Sciatic nerve (tissue), 2 donors: ENCODE data around the gene FYN. TPM values are rescaled to one million over a fixed set of nuclear protein-coding genes. Genes with fewer than 3 reads are reported as not detected.

ENCODE experiments used
- ATAC-seq: fragments of 200-7000 bp; cut with Tn5 transposase; one replicate; pipeline ENCODE4 v1.9.1; 2020; ENCODE audit warnings: mild to moderate bottlenecking, moderate library complexity
- DNase-seq: peaks from one replicate; pipeline ENCODE4 v3.0.0-alpha.2; 2020; ENCODE audit warnings: low spot score
- intact Hi-C: fragments of 100-400 bp; cut with DNase I; formaldehyde crosslinking; loops from one replicate; pipeline ENCODE4 v1.14.2; 2022
- total RNA-seq: library from RNA; stranded (reverse); fragmentation: NEBNext Ultra II Directional; extraction: Animal tissue kit (Norgen Biotek cat#: 25700); gene quantifications from one replicate; pipeline ENCODE4 v1.2.1, GENCODE V29; 2021
- donor health status: DM: no; HTN: no; CAD: no.
- donor health status: DM: no; HTN: no; CAD: no.

FYN gene
- total RNA-seq, 1 donor from 2014 or later = 173 TPM

DNA sequence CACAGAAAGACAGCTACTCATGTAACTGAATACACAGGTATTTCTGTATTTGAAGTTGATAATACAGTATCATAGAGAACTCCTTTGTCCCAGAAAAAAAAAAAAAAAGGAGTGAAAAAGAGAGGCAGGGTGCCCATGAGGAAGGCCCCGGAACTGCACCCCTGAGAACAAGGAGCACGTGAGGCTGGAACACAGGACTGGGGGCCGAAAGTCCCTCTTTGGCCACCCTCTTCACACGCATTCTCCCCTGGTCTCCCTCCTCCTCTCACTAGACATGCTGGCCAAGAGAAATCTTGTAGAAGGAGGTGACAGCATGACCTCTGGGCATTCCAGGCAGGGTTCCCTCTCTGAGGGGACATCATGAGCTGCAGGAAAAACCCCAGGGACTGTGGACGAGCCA, 204.8 kb downstream of the FYN start:
- ATAC-seq (no peak), DNase-seq (no peak)
- intact Hi-C loops = no loop called here

DNA sequence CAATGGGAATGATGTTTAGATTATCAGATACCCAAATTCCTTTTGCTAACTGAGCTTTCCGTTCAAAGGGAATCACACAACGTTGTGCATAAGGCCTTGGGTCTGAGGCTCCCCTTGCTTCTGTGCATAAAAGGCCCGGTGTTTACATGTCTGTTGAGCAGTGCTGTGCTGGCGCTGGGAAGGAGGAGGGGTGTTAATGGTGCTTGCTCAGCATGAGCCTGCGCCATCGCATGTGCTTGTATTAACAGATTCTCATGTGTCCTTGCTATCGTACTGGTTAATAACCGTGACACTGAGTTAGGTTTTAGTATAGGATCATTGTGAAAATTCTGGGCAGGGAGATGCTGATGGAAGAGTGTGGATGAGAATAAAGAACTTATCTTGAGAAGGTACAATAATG, 205.3 kb downstream of the FYN start:
- no peak for DNase-seq
- intact Hi-C loops = no loop called here
- ATAC-seq = no peak

DNA sequence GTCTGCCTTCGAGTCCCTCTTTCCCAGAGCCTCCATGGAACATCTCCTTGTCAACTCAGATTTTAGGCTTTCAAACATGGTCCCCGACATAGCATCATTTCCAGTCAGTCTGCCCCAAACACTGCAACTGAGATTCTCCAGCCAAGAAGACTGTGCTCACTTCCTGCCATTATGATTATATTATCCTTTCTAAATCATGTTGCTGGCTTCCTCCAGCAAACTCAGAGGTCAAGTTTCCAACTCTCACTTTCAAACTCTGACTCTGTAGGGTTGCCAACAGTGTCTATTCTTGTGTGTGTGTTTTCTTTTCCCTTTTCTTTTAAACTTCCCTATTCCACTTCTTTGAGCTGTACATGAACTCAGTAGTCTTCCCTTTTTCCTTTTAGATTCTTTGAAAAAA, 206.4 kb downstream of the FYN start:
- intact Hi-C loops = no loop called here
- no peak for DNase-seq
- peak; percentile 51 for ATAC-seq

DNA sequence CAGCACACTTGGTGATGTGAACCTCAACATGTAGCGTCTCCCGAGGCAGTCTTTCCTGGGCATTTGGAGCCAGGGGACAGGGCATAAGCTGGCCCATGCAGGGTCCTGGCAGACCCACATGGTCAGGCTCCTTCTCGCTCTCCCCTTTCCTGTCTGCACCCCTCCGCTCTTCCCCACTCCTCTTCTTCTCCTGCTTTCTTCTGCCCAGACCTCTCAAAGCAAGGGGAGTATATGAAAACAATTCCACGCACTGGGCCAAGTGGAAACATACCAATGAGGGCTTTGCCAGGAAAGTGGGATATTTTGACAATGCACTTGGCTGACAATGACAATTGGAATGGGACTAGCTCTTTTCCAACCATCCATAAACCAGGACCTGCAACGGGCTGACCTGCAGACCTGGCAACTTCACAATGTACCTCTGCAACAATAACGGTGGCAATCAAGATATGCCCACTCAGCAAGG, 208.7 kb downstream of the FYN start:
- intact Hi-C loops = no loop called here
- ATAC-seq (peak; percentile 9), DNase-seq (no peak)

DNA sequence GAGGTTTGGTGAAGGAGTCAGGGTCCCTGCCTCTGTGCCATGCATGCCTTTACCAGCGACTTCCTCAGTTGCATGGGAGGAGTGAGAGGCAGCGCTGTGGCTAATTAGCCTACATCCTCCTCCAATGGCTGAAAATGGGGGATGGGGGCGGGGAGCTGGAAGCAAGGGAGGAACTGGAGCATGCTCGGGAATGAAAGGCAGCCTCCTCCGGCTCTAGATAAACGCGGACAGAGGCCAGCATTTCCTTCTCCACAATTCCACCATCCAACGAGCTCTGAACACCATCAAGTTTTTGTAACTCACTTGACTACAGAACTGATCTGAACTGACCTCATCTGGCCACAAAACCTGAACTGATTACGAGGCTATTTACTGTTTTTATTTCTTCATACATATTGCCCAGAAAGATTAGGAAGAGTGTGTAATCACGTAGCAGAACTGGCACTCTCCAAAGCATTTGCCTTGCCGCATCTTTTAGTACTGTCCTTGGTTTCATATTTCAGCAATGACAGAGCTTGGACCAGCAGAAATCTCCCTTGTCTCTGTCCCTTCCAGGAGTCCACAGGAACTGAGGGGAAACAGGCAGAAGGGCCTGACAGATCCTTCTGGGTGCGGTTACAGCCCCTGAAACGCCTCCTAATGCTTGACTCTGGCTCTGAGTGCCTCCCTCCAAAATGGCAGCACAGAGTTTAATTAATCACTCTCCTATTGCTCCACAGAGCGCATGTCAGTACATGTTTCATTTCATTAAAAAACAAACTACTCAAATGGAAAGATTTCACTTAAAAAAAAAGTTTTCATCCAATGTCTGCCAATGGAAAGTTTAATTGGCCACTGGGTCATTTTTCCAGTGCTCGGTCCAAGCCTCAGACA, 209.3 kb downstream of the FYN start:
- peak; percentile 65 for ATAC-seq
- no peak for DNase-seq
- intact Hi-C loops = no loop called here

DNA sequence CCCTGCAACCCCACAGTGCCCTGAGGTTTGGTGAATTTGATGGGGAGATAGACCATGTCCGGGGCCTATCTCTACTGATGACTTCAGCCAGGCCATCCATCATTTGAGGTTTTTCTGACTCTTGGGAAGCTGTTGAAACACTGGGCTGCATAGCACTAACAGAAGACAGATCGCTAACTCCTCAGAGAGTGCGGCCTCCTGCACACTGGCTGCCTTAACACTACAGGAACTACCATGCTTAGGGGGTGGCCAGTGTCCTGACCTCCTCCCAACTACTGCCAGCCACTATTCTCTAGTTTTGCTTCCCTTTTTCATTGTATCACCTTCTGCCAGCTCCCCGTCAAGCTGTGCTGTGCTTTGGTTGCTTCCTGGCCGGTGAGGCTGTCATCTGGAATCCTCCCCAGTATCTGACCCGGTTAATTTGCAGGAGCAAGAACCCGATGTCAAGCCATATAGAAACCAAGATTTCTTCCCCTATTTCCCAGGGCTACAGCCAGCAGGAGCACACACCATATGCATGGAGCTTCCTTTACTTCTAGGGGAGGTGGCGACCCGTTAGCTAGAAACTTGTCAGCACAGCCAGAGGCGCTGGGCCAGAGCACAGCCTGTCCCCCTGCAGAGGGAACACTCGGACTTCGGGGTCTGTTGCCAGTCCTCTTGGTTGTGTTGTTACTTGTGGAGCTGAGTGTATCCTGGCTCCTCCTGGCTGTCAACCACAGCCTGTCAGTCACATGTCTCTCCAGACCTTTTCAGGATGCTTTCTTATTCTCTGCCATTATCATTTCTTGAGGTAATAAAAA, 210.3 kb downstream of the FYN start:
- intact Hi-C loops = no loop called here

DNA sequence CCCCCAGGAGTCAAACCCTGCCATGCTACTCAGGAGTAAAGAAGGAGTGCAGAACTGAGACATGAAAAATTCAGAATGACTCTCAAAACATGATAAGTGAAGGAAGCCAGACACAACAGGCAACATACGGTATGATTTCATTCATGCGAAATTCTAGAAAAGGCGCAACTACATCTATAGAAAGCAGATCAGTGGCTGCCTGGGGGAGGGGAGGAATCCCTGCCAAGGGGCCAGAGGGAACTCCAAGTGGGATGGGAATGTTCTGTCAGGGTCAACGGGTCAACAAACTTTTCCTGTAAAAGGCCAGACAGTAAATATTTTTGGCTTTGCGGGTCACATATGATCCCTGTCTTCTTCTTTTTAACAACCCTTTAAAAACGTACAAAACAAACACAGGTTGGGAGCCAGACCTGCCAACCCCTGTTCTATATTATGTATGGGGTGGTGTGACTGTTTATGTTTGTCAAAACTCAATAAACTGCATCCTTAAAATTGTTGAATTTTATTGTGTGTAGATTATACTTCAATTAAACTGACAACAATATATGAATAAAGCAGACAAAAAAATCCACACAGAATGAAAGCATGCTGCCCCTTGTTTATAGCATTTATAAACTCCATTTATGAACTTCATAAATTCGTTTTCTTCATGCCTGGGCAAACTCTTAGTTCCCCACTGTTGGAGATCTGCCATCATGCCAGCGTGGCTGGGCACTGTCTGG, 211.0 kb downstream of the FYN start:
- DNase-seq (no peak), ATAC-seq (no peak)
- intact Hi-C loops = no loop called here

More for the DNA sequence above, 210.3 kb downstream of the FYN start:
- peak; percentile 44 for ATAC-seq
- DNase-seq = no peak

DNA sequence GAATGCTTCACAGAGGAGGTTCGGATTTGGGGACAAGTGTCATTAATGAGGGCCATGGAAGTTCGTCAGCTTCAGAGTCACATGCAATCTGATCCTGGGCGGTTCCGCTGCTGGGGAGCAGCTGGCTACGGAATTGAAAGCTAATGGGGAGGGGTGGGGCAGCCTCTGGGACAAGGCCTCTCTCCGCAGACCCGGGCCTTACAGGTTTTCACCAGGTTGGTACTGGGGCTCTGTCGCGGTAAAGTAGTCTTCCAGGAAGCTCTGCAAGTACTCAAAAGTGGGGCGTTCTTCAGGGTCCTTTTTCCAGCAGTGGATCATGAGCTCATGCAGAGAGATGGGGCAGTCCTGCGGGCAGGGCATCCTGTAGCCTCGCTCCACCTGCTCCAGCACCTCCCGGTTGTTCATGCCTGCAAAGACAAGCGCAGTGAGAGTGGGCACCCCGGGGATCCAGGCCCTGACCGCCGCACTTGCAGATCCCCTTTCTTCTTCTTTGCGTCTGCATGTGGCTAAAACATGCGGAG, 211.7 kb downstream of the FYN start:
- DNase-seq (no peak), ATAC-seq (no peak)
- intact Hi-C loops = no loop called here

DNA sequence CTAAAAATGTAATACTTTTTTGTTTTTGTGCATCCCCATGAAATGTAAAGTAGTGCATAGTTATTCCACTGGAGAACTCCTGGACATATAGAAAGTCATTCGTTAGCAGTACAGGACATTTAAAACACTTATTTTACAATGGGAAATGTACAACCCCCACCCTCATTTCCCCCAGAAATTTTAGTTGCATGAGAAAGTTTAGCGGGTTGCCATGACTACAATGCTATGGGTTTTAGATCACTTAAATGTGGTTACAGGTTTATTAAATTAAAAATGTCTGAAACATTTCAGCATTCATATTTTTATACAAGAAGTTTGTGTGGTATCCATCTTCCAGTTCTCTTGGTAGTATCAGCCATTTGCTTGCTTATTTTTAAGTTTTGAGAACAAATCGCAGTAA, 212.7 kb downstream of the FYN start:
- ATAC-seq = no peak

DNA sequence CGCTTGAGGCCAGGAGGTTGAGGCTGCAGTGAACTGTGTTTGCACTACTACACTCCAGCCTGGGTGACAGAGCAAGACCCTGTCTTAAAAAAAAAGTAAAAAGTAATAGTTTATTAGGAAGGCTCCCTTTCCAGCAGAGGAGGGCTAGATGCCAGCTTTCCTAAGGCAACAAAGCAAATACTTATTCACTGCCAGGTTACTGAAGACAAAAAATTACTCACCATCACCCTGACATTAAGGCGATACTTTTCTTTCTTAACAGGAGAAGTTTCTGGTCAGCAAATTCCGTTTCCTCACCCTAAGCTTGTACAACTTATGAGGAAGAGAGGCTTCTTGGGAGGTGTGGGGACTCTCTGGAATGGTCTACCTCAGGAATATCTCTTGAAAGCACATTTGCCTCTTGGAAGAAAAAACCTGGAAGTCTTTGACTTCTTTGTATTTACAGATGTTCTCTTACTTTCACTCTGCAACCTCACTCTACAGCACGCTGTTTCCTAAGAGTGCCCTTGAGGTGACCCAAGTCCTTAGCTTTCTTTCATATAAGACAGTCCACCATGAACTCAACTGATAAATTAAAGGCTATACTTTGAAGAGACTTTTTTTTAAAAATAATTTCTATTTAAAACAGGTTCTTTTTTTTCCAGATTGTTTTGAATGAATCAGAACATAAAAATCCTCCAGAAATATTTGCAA, 214.6 kb downstream of the FYN start:
- intact Hi-C loops = no loop called here
- DNase-seq = no peak
- no peak for ATAC-seq

More for the DNA sequence above, 212.7 kb downstream of the FYN start:
- intact Hi-C loops = no loop called here
- no peak for DNase-seq

DNA sequence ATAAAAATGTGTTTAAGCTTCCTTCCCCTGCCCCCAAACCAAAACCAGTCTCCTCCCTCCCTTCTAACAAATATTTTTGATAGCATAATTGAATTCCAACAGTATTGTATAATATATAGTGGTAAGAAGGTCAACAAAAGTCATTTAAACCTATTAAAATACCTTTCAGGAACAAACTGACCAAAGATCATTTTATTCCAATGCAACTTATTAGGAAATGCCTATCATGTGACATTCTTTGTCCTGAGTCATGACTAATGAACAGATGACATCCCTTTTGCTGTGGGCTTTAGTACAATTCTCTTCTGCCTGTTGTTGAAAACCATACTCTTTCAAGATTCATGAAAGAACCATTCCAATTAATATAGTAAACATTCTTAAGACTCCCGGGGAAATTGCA, 216.1 kb downstream of the FYN start:
- intact Hi-C loops = no loop called here
- ATAC-seq (peak; percentile 57), DNase-seq (no peak)

DNA sequence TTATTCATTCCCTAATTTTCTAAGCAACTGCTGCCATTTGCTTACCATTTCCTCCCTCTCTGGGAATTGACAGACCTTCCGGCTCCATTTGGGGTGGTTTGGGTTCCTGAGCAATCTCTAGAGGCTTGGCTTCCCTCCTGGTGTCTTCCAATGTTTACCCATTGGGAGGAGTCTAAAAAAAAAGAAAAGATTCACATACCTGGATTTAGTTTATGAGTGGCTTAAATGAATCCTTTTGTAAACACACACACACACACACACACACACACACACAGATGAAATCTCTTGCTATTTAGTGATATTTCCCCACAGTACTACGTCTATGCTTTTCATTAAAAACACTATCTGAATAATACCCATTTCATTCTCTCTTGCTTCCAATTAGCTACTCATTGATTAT, 219.3 kb downstream of the FYN start:
- intact Hi-C loops = no loop called here
- DNase-seq (no peak), ATAC-seq (no peak)

DNA sequence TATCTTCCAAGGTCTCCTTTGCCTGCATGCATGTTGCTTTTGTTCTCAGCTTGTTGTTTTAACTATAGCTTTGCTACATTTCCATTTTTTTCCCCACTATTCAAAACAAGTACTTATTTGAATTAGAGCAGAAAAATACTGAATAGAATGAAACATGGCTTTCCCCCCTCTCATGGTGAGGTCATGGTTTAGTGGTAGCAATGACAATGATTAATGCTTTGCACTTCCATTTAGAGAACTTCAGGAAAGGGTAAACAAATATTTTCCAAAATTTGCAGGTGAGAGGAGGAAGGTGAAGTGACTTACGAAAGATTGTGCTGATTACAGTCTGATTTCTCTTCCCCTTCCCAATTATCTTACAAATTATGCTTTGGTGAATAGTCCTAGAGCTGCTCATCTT, 219.8 kb downstream of the FYN start:
- DNase-seq (no peak), ATAC-seq (no peak)
- intact Hi-C loops = no loop called here

DNA sequence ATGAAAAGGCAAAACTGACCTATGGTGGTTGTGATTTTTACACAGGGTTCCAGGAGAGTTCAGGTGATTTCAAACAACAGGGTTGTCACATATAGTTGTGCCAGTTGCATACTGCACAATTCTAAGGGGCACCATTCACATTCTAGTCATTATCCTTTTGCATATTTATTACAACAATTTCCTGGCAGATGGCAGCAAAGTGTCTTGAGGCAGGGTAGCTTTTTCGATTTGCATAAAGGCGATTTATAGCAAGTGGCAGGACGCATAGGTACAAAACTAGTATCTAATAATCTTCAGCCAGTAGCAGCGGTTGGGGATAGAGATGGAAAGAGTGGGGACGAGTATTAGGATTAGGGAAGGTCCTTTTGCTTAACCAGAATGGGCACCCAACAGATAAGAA, 221.1 kb downstream of the FYN start:
- no peak for DNase-seq
- intact Hi-C loops = no loop called here
- ATAC-seq = no peak

DNA sequence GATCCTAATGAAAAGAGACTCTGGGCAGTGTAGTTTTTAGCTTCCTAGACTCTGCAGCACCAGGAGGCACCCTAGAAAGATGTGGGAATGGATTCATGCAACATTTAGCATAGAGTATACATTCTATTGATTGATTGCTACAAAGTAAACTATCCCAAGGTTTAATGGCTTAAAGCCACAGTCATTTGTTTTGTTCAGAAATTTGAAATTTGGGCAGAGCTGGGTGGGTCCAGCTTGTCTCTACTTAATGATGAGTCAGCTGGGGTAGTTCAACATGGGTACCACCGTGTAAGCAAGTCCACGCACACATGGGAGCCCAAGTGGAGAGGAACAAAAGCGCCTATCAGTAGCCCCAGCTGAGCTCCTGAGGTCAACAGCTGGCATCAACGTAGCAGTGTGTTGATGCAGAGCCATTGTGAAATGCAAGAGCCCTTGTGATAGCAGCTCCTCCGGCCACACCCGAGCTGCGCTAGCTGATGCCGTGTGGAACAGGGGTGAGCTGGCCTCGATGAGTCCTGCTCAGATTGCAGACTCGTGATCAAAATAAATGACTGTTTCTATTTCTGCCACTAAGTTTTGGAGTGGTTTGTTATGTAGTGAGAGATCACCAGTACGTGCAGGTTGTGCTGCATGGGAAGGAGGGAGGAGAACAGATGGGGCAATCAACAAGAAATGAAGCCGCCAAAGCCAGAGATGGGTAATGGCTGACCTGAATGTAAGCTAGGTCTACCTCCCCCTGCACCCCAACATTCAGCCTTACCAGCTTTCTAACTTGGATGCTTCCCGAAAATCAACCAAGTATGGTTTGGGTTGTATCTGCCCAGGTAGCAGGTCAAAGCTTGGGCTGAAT, 221.8 kb downstream of the FYN start:
- no peak for ATAC-seq
- DNase-seq = no peak
- intact Hi-C loops = no loop called here

DNA sequence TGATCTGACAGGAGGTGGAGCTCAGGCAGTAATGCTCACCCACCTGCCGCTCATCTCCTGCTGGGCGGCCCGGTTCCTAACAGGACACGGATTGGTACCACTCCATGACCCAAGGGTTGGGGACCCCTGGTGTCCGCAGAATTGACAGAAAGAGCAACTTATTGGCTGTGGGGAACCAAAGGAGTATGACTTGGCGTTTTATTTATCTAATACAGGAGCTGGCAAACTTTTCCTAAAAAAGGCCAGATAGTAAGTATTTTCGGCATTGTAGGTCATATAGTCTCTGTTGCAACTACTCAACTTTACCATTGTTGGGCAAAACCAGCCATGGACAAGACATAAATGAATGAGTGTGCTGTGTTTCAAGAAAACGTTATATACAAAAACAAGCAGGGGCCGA, 223.2 kb downstream of the FYN start:
- ATAC-seq (no peak), DNase-seq (no peak)
- intact Hi-C loops = no loop called here

DNA sequence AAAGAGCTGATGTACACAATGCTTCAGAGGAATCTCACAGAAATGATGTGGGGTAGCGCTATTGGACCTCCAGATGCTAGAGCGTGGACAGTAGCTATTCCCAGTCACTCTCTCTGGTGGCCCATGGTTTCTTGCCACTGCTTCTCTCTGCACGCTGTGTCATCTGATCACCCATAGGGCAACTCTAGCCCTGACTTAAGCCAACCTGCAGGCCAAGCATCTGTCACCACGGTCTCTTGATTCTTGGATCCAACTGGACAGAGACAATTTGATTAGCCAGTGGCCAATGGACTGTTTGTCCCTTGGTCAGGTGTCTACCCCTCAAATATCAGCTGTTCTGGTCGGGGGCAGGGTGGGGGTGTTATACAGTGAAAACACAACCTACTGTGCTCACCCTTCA, 225.2 kb downstream of the FYN start:
- intact Hi-C loops = no loop called here
- ATAC-seq = no peak
- DNase-seq = no peak

DNA sequence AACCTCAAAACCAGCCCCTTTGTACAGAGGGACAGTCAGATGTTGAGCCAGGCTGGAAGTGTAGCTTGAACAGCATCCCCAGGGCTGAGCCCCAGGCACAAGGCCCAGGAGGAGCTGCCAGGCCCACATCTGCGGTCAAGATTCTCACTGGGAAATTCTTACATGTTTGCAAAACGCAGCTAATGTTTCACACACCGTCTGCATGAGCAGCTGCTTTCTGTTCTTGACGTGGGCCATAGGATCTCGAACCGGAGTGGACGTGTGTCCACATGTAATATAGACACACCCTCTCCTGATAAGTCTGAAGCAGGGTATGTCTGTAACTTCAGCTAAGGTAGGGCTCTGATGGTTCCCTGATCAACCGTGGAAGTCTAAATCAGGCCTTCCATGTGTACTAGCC, 226.3 kb downstream of the FYN start:
- DNase-seq = no peak
- ATAC-seq = peak; percentile 89
- intact Hi-C loops = no loop called here
